IMR-90 (cell line): ENCODE measurements around the gene ALG11.
"Not testable (repeated sequence)": the region's sequence is repeated elsewhere in the genome, so short reads cannot be mapped to it uniquely, and the experiment has no call there.

ENCODE experiments used
- CEBPB ChIP-seq: IDR thresholded peaks from 2 replicates; pipeline ENCODE4 v1.6.1; 2012; ENCODE audit warnings: low read depth, low read length, improper control_type of control experiment
- CHD1 ChIP-seq: IDR thresholded peaks from 2 replicates; pipeline ENCODE4 v1.6.1; 2012; ENCODE audit warnings: low read depth, low read length, improper control_type of control experiment
- MAFK ChIP-seq: IDR thresholded peaks from 2 replicates; pipeline ENCODE4 v1.6.1; 2012; ENCODE audit warnings: low read depth, low read length, improper control_type of control experiment
- MAZ ChIP-seq: IDR thresholded peaks from 2 replicates; pipeline ENCODE4 v1.6.1; 2012; ENCODE audit warnings: low read depth, mild to moderate bottlenecking, low read length, improper control_type of control experiment, moderate library complexity, borderline replicate concordance
- MXI1 ChIP-seq: IDR thresholded peaks from 2 replicates; pipeline ENCODE4 v1.6.1; 2012; ENCODE audit warnings: low read depth, mild to moderate bottlenecking, low read length, moderate library complexity, borderline replicate concordance
- NFE2L2 ChIP-seq: fragments of 150-350 bp; IDR thresholded peaks from 2 replicates; pipeline ENCODE4 v1.6.1; 2016; ENCODE audit warnings: low read depth, mild to moderate bottlenecking, low read length
- POLR2A ChIP-seq: IDR thresholded peaks from 2 replicates; pipeline ENCODE4 v1.6.1; 2012; ENCODE audit warnings: mild to moderate bottlenecking, low read depth, low read length
- RAD21 ChIP-seq: IDR thresholded peaks from 2 replicates; pipeline ENCODE4 v1.6.1; 2012; ENCODE audit warnings: low read length, improper control_type of control experiment
- RCOR1 ChIP-seq: IDR thresholded peaks from 2 replicates; pipeline ENCODE4 v1.6.1; 2012; ENCODE audit warnings: mild to moderate bottlenecking, low read length, improper control_type of control experiment; ENCODE audit not compliant: insufficient replicate concordance
- RFX5 ChIP-seq: IDR thresholded peaks from 2 replicates; pipeline ENCODE4 v1.8.0; 2012; ENCODE audit warnings: low read depth, mild to moderate bottlenecking, low read length, moderate library complexity
- SMC3 ChIP-seq: fragments of 150-350 bp; IDR thresholded peaks from 2 replicates; pipeline ENCODE4 v1.6.1; 2016; ENCODE audit warnings: low read depth, mild to moderate bottlenecking, antibody characterized with exemption, low read length, moderate library complexity
- TF ChIP-seq, protein P1 (sequence below): conservative IDR thresholded peaks from 2 replicates; pipeline ENCODE4 v1.5.1; 2012; ENCODE audit warnings: mild to moderate bottlenecking, low read depth, low read length, improper control_type of control experiment
- TF ChIP-seq, protein P2 (sequence below): fragments of 150-350 bp; IDR thresholded peaks from 2 replicates; pipeline ENCODE4 v1.6.1; 2017; ENCODE audit warnings: mild to moderate bottlenecking, antibody characterized with exemption, low read length, low read depth

DNA sequence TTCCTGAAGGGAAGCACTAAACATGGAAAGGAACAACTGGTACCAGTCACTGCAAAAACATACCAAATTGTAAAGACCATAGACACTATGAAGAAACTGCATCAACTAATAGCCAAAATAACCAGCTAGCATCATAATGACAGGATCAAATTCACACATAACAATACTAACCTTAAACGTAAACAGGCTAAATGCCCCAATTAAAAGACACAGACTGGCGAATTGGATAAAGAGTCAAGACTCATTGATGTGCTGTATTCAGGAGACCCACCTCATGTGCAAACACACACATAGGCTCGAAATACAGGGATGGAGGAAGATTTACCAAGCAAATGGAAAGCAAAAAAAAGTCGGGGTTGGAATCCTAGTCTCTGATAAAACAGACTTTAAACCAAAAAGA, 27.3 kb upstream of the ALG11 start:
- TF ChIP-seq, protein P1, sequence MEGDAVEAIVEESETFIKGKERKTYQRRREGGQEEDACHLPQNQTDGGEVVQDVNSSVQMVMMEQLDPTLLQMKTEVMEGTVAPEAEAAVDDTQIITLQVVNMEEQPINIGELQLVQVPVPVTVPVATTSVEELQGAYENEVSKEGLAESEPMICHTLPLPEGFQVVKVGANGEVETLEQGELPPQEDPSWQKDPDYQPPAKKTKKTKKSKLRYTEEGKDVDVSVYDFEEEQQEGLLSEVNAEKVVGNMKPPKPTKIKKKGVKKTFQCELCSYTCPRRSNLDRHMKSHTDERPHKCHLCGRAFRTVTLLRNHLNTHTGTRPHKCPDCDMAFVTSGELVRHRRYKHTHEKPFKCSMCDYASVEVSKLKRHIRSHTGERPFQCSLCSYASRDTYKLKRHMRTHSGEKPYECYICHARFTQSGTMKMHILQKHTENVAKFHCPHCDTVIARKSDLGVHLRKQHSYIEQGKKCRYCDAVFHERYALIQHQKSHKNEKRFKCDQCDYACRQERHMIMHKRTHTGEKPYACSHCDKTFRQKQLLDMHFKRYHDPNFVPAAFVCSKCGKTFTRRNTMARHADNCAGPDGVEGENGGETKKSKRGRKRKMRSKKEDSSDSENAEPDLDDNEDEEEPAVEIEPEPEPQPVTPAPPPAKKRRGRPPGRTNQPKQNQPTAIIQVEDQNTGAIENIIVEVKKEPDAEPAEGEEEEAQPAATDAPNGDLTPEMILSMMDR = not testable (repeated sequence)
- TF ChIP-seq CEBPB, POLR2A, MXI1, MAFK, CHD1, SMC3, RAD21, MAZ, NFE2L2, RFX5, RCOR1: not testable (repeated sequence)
- TF ChIP-seq, protein P2, sequence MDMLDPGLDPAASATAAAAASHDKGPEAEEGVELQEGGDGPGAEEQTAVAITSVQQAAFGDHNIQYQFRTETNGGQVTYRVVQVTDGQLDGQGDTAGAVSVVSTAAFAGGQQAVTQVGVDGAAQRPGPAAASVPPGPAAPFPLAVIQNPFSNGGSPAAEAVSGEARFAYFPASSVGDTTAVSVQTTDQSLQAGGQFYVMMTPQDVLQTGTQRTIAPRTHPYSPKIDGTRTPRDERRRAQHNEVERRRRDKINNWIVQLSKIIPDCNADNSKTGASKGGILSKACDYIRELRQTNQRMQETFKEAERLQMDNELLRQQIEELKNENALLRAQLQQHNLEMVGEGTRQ = not testable (repeated sequence)
